K562 (cell line): ENCODE results near the gene SNCG. TPM values are rescaled to one million over a fixed set of nuclear protein-coding genes. Genes with fewer than 3 reads are reported as not detected.

Experiments
- ATF1 ChIP-seq, 2 experiments: fragments of 450-650 bp in 1 of 2; IDR thresholded peaks; 2 replicates each; pipeline ENCODE4 v1.6.1; 2016; ENCODE audit warnings: missing compliant biosample characterization in 1 of 2, missing genetic modification characterization in 1 of 2
- CBX5 ChIP-seq: IDR thresholded peaks from 2 replicates; pipeline ENCODE4 v1.6.1; 2014; ENCODE audit warnings: low read depth, borderline replicate concordance
- EGR1 ChIP-seq: fragments of 450-650 bp; conservative IDR thresholded peaks from 2 replicates; pipeline ENCODE4 v1.6.1; 2017; ENCODE audit warnings: mild to moderate bottlenecking
- FOXM1 ChIP-seq, 2 experiments: fragments of 450-650 bp in 1 of 2; sonication (generic) in 1 of 2; formaldehyde crosslinking in 1 of 2; IDR thresholded peaks; 2 replicates each; pipeline versions ENCODE4 v1.6.1 to v1.9.0; 2017 to 2022; ENCODE audit warnings: low read depth in 2 of 2, mild to moderate bottlenecking in 2 of 2, missing genetic modification reagents in 1 of 2, moderate library complexity in 1 of 2
- MYC ChIP-seq, 2 experiments: fragments of 250-450 bp in 1 of 2; sonication (Bioruptor Pico) in 1 of 2; IDR thresholded peaks; 2 replicates each; pipeline versions ENCODE4 v1.5.1 to v1.6.1; 2012 to 2021; ENCODE audit warnings: low read depth in 2 of 2, borderline replicate concordance in 1 of 2, improper control_type of control experiment in 1 of 2, low read length in 1 of 2, mild to moderate bottlenecking in 1 of 2, moderate library complexity in 1 of 2
- POLR3G ChIP-seq: IDR thresholded peaks from 2 replicates; pipeline ENCODE4 v1.6.1; 2011; ENCODE audit not compliant: insufficient read length, insufficient replicate concordance; ENCODE audit errors: extremely low read depth
- PPARD ChIP-seq: fragments of 250-450 bp; sonication (Bioruptor Pico); IDR thresholded peaks from 2 replicates; pipeline ENCODE4 v1.8.0; 2022; ENCODE audit warnings: inconsistent platforms, mild to moderate bottlenecking, moderate library complexity
- TAF1 ChIP-seq: IDR thresholded peaks from 2 replicates; pipeline ENCODE4 v1.6.1; 2011; ENCODE audit warnings: mild to moderate bottlenecking, low read length, moderate library complexity; ENCODE audit not compliant: insufficient read depth, control insufficient read depth, severe bottlenecking; ENCODE audit errors: extremely low read depth
- VEZF1 ChIP-seq: fragments of 200-800 bp; sonication (Bioruptor generic); IDR thresholded peaks from 2 replicates; pipeline ENCODE4 v1.6.1; 2017; ENCODE audit warnings: missing genetic modification characterization, missing compliant biosample characterization
- ZNF12 ChIP-seq: sonication (generic); formaldehyde crosslinking; IDR thresholded peaks from 2 replicates; pipeline ENCODE4 v1.4.0; 2020; ENCODE audit warnings: mild to moderate bottlenecking, missing genetic modification reagents
- ZNF518B ChIP-seq: fragments of 250-450 bp; sonication (Bioruptor Pico); IDR thresholded peaks from 2 replicates; pipeline ENCODE4 v1.5.0; 2021; ENCODE audit warnings: mild to moderate bottlenecking, moderate library complexity
- ZNF592 ChIP-seq: fragments of 450-650 bp; IDR thresholded peaks from 2 replicates; pipeline ENCODE4 v1.6.1; 2017; ENCODE audit warnings: antibody characterized with exemption, mild to moderate bottlenecking
- ZNF695 ChIP-seq: fragments of 450-650 bp; formaldehyde crosslinking; IDR thresholded peaks from 2 replicates; pipeline ENCODE4 v1.4.0; 2020; ENCODE audit warnings: mild to moderate bottlenecking, moderate library complexity
- polyA plus RNA-seq, 8 experiments: library from polyadenylated mRNA; depleted of rRNA in 4 of 8; stranded (reverse) in 5 of 8; unstranded in 3 of 8; fragments of >200 nt; fragmentation: Nextera tagmentation in 2 of 8; fragmentation: Illumina TruSeq in 1 of 8; extraction: Ambion mirVana in 2 of 8; extraction: Trizol in 1 of 8; gene quantifications; 2 replicates each; pipeline versions ENCODE4 v1.2.1 to v1.2.3, GENCODE V29; 2011 to 2014; ENCODE audit warnings: inconsistent platforms in 1 of 8, missing spikeins in 1 of 8
- total RNA-seq, 7 experiments: library from RNA; depleted of rRNA in 6 of 7; stranded (reverse); fragments of >200 nt in 6 of 7; fragmentation: Illumina TruSeq in 2 of 7; extraction: Trizol in 2 of 7; gene quantifications; 2 replicates each; pipeline versions ENCODE4 v1.2.1 to v1.2.3, GENCODE V29; 2011 to 2021; ENCODE audit warnings: low replicate concordance in 1 of 7

The SNCG gene
- total and polyA plus RNA-seq, 9 of the 15 experiments (the other 6 are each of a cell fraction or from before 2014, with no cell fraction given) = 9.8 to 146 (median 93.6) TPM

- TF ChIP-seq POLR3G (no peak), ZNF592 (0 out of 2 replicates have a peak, but pooled peaks have one; percentile 8), VEZF1 (peak; percentile 8; the same call in 1 of the 2 replicates), CBX5 (no peak), ZNF695 (CRISPR knock-in tag) (no peak), ZNF518B (no peak), ATF1 (CRISPR knock-in tag; IDR thresholded peaks at IDR 0.05) (no peak), ATF1 (tag; IDR thresholded peaks at IDR 0.05) (no peak), ZNF12 (CRISPR knock-in tag) (no peak), EGR1 (0 out of 2 replicates have a peak, but pooled peaks have one; percentile 3), TAF1 (peak; percentile 54), FOXM1 (IDR thresholded peaks at IDR 0.05; ENCODE audit: low read depth) (no peak), FOXM1 (CRISPR knock-in tag; IDR thresholded peaks at IDR 0.05; ENCODE audit: low read depth) (no peak), MYC (IDR thresholded peaks at IDR 0.05; ENCODE audit: low read depth, low read length) (0 out of 2 replicates have a peak, but pooled peaks have one; percentile 2), MYC (CRISPR knock-in tag; IDR thresholded peaks at IDR 0.05; ENCODE audit: borderline replicate concordance, low read depth) (no peak), PPARD (CRISPR knock-in tag) (no peak)
- TF ChIP-seq, all 486 proteins: peak for 15
Observed at GRCh38 chr10:86958116-86958900, at the start of gene SNCG (continued).
